ENCODE data around the gene SMTN.

DNA sequence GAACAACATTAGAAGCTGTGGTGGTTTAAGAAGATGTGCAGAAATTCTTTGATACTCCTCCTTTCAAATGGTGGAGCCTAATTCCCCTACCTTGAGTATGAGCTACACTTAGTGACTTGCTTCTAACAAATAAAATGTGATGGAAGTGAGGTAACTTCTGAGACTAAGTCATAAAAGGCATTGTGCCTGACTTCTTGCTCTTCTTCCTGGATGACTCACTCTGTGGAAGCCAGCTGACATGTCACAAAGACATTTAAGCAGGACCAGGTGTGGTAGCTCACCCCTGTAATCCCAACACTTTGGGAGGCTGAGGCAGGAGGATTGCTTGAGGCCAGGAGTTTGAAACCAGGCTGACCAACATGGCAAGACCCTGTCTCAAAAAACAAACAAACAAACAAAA lies 63.1 kb downstream of the SMTN start:
- TF ChIP-seq POLR2A (IDR thresholded peaks at IDR 0.05; ENCODE audit: low read depth, low read length): no peak
- TF ChIP-seq POLR2AphosphoS5 (IDR thresholded peaks at IDR 0.05; ENCODE audit: low read depth, low read length): no peak
